ENCODE data around the gene POLD4.
"Not testable (repeated sequence)": the region's sequence is repeated elsewhere in the genome, so short reads cannot be mapped to it uniquely, and the experiment has no call there.

Gene POLD4

GRCh38 chr11:67351275-67352005 is 1.9 kb downstream of the POLD4 start:
- peak; percentile 36 for DNase-seq

DNA sequence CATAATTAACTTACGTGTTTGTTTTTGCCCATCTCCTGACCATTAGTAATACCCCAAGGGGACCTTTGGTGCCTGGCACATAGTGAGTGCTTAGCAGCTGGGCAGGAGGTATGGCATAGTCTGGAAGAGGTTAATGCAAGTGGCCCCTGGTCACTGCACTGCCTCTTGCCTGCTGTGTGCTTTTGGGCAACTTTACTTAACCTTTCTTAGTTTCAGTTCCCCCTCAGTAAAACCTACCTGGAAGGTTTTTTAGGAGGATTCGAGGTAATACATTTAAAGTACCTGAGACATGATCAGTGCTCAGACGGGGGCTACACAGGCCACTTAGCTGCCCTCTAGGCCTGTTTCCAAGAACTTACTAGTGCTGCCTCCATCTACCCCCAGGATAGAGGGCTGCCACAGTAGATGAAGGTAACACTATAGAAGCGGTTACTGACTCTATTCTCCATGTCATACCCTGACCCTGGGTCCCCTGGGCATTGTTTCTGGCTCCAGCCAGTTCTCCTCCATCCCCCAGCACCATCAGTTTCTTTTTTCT is 3.3 kb downstream of the POLD4 start:
- no peak for DNase-seq

- DNase-seq, result no peak
These were observed 3.9 kb downstream of the POLD4 start for GRCh38 chr11:67349457-67349856.

DNA sequence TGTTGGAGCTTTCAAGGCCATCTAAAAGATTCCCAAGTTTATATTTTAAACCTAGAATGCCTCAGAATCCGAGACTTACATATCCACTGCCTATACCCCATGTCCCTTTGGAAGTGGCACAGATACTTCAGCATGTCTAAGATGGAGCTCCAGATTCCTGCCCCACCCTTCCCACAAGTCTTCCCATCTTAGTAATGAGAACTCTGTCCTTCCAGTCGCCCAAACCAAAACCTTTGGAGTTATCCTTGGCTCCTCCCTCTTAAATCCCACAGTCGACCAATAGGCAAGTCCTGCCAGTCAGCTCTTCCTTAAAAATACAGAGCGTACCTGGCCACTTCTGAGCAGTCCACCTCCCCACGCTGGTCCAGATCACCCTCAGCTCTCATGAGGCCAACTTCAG is 4.3 kb downstream of the POLD4 start:
- no peak for DNase-seq

DNA sequence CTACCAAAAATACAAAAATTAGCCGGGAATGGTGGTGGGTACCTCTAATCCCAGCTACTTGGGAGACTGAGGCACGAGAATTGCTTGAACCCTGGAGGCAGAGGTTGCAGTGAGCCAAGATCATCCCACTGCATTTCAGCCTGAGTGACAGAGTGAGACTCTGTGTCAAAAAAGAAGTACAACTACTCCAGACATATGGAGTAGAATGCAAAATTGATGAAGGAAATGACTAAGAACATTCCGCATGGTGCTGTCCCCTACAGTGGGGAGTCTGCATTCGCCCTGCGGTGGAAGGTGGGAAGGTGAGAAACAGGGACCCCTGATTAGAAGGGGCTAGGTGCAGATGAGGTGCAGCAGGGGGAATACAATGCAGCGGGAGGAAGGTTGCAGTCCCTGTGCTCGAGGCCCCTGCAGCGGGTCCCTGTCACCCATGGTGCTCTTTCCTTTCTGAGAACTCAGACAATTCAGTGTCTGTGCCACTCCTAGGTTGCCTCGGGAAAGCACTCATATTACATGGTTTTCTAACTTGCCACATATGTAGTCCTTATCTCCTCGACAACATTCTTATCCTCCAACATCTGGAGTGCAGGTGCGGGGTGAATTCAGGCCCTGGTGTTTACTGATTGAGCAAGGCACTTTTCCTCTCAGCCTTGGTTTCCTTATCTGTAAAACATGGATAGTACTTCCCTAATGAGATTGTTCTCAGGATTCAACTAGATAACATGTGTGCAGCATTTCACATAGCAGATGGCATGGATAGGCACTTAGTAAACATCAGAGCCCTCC is 5.2 kb downstream of the POLD4 start:
- DNase-seq, result no peak

DNA sequence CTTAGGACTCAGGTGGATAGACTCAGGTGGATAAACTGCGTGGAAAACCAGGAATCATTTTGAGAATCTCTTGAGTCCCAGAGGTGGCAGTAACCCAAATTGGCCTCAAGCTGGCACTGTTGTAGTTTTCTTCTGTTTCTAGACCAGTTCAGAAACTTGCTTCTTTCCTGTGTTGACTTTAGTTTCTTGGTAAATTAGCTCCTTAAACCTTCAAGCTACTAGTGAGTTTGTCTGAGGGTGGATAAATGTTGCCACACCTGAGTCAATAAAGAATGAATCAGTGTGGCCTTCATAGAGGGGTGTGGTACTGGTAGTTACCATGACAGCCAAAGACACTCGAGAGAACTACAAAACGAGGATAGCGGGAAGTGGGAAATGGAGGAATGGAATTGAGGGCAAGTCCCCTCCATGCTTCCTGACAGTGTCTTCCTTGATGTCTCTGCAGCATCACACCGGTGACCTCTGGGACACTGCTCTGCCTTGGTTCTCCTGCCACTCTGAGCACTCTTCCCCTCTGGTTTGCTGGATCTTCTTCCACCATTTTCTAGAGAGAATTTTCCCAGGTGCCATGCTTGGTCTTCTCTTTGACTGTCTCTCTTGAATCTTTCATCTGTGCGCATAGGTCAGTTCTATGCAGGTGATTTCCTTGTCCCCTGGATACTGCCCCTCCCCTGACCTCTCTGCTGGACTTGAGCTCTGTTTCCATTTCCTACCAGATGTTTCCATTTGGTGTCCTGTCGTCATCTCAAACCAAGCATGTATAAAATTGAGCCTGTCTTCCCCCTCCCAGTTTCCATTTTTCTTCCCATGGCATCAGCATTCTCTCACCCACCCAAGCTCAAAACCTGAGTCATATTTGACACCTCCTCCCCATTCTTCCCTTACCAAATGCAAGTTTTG is 7.2 kb downstream of the POLD4 start:
- no peak for DNase-seq

GRCh38 chr11:67345247-67345919 is 8.0 kb downstream of the POLD4 start:
- no peak for DNase-seq

DNA sequence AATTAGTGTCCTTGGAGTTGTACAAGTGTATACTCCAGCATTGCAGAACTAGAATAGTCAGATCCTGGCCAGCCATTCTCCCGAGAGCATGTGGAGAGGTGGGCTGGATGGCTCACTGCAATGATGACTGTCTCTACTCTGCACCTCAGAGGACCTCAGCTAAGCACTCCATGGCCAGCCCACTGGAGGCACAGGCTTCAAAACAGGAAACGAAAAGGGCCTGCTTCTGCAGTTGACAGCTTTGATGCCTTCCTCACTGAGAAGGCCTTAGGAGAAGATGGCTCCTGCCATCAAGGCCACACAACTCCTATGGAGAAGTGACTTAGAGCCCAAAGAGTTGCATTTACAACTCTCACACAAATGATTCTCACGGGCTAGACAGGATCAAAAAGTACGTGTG is 9.1 kb downstream of the POLD4 start:
- DNase-seq, result no peak

DNA sequence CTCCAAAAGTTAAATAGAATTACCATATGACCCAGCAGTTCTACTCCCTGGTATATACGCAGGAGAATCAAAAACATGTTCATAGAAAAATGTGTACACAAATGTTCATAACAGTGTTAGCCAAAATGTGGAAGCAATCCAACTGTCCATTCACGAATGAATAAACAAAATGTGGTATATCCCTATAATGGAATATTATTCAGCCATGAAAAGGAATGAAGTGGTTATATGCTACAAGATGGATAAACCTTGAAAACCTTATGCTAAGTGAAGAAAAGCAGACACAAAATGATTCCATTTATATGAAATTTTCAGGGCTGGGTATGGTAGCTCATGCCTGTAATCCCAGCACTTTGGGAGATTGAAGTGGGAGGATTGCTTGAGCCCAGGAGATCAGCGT is 16.1 kb downstream of the POLD4 start:
- DNase-seq, result no peak

GRCh38 chr11:67332081-67332691 is 21.2 kb downstream of the POLD4 start:
- DNase-seq, result no peak

DNA sequence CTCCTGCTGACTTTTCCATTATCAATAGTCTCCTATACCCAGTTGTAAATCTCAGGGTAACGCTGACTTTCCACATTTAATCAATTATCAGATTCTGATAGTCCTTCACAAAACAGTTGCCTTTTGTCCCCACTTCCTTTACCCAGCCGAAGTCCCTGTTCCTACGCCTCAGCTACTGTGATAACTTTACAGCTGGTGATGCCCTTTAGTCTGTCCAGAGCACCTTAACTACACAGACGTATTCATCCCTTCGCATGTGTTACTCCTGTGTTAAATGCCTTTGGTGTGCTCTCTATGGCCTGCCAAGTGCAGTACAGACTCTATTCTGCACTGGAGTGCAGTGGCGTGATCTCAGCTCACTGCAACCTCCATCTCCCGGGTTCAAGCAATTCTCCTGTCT is 29.8 kb downstream of the POLD4 start:
- DNase-seq, result no peak

DNA sequence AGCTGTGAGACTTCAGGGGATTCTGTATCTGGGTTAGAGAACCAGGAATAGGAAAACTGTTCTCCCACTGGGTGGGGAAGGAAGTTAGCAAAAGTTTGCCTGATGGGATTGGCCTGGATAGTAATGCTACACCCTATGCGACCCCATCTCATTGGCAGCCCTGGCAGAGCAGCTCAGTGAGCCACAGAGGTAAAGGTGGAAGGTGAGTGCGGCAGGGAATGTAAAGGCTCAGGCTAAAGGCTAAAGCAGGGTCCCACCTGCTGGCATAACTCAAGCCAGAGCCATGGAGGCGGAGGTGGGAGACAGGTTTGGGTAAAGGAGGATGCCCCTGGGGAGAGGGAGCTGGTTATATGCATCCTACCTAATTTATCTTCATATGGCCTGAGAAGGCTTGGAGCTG is 31.3 kb downstream of the POLD4 start:
- no peak for DNase-seq

DNA sequence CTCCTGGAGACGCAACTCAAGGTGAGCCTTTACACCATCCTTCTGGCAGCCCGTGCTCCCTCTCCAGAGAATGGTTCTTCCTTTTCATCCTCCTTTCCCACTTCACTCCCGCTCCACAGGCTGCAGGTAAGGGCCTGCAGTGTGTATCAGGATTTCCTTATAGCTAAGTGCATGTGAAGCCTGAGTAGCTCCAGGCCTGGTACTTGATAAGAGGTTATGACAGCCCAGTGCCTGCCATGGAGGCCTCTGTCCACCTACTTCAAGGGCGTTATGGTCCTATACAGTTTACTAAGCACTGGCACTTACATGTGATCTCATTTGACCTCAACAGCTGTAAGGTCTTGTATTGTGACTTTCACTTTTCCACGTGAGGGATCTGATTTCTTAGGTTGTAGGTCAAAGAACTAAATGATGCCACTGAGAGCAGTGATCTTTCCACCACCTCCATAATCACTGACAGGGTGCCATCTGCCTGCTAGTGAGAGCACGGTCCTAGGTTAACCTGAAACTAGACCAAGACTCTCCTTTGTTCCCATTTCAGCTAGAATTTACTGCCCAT is 32.0 kb downstream of the POLD4 start:
- DNase-seq, result no peak

- no peak for DNase-seq
These were observed 32.7 kb downstream of the POLD4 start for GRCh38 chr11:67320691-67321090.

GRCh38 chr11:67320011-67320410 is 33.3 kb downstream of the POLD4 start:
- no peak for DNase-seq

GRCh38 chr11:67318876-67319275 is 34.5 kb downstream of the POLD4 start:
- DNase-seq, result not testable (repeated sequence)

GRCh38 chr11:67317888-67318555 is 35.3 kb downstream of the POLD4 start:
- no peak for DNase-seq

DNA sequence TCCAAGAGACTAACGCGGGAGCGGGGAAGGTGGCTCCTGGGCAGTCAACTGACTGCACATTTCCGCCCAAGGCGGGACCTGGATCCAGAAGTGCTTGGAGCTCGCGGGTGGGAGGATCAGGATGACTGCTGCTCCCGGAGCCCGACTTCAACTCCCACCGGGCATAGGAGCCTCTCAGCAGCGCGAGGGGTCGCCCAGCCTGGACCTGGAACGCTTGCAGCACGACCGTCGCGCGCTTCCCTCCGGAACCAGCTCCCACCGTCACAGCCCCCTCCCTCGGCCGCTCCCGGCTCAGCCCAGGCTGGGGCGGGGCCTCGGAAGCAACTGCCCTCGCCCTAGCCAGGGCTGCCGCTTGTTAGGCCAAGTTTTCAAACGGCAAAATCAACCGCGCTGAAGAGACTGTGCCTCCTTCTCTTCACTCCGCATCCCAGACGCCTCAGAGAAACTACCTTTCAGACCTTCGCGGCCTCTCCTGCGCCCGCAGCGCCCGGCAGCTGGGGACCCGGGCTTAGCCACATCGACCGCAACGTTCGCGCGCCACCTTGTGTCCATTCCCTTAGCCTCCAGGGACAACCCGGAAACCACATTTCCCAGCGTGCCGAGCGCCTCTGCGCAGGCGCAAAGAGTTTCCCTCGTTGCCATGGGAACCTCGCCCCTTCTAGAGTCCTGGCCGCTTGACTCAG is 36.0 kb downstream of the POLD4 start:
- DNase-seq, result peak; percentile 99

DNA sequence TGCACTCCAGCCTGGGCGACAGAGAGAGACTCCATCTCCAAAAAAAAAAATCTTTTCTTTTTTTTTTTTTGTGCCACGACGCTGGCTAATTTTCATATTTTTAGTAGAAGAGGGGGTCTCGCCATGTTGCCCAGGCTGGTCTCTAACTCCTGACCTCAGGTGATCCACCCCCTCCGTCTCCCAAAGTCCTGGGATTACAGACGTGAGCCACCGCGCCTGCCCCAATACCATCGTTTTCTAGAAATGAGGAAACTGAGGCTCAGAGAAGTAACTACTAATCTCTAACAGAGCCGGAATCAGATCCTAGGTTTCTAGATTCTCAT is 36.5 kb downstream of the POLD4 start:
- no peak for DNase-seq

GRCh38 chr11:67315325-67315909 is 37.9 kb downstream of the POLD4 start:
- no peak for DNase-seq

All from NCI-H1092 (cell line).